RPMI7951 (cell line): Measurements from ENCODE around the gene KANK4. TPM values are rescaled to one million over a fixed set of nuclear protein-coding genes. Genes with fewer than 3 reads are reported as not detected.
"Not testable (repeated sequence)": the region's sequence is repeated elsewhere in the genome, so short reads cannot be mapped to it uniquely, and the experiment has no call there.

Experiments used
- DNase-seq: peaks from one replicate; pipeline ENCODE4 v3.0.0-alpha.2; 2012; ENCODE audit warnings: low read depth
- total RNA-seq: library from RNA; depleted of rRNA; stranded (reverse); fragments of >200 nt; shearing (Covaris generic); gene quantifications from 2 replicates; pipeline ENCODE4 v1.2.3, GENCODE V29; 2014

KANK4 gene
- total RNA-seq, 1 experiment from 2014 or later: 0.36 TPM

GRCh38 chr1:62240651-62241370 lies 78.4 kb downstream of the KANK4 start:
- no peak for DNase-seq

- DNase-seq: not testable (repeated sequence)
Observed at GRCh38 chr1:62239652-62240403, 79.4 kb downstream of the KANK4 start.

GRCh38 chr1:62238507-62238906 lies 80.7 kb downstream of the KANK4 start:
- no peak for DNase-seq

GRCh38 chr1:62237950-62238374 lies 81.3 kb downstream of the KANK4 start:
- DNase-seq: no peak

- no peak for DNase-seq
Observed at GRCh38 chr1:62237361-62237760, 81.9 kb downstream of the KANK4 start.

GRCh38 chr1:62235576-62235975 lies 83.7 kb downstream of the KANK4 start:
- no peak for DNase-seq

GRCh38 chr1:62234688-62235087 lies 84.5 kb downstream of the KANK4 start:
- no peak for DNase-seq

GRCh38 chr1:62233926-62234450 lies 85.2 kb downstream of the KANK4 start:
- no peak for DNase-seq

- peak; percentile 48 for DNase-seq
Observed at GRCh38 chr1:62232871-62233278, 86.4 kb downstream of the KANK4 start.

GRCh38 chr1:62230718-62231117 lies 88.5 kb downstream of the KANK4 start:
- DNase-seq: peak; percentile 95

- DNase-seq: no peak
Observed at GRCh38 chr1:62229932-62230331, 89.3 kb downstream of the KANK4 start.

- no peak for DNase-seq
Observed at GRCh38 chr1:62229468-62229867, 89.8 kb downstream of the KANK4 start.

- DNase-seq: no peak
Observed at GRCh38 chr1:62228883-62229187, 90.4 kb downstream of the KANK4 start.

- DNase-seq: no peak
Observed at GRCh38 chr1:62228136-62228882, 90.9 kb downstream of the KANK4 start.

GRCh38 chr1:62227496-62227895 lies 91.7 kb downstream of the KANK4 start:
- DNase-seq: no peak

GRCh38 chr1:62224182-62224581 lies 95.1 kb downstream of the KANK4 start:
- DNase-seq: no peak

GRCh38 chr1:62222321-62222720 lies 96.9 kb downstream of the KANK4 start:
- DNase-seq: no peak

GRCh38 chr1:62221171-62221570 lies 98.1 kb downstream of the KANK4 start:
- no peak for DNase-seq

GRCh38 chr1:62220456-62220855 lies 98.8 kb downstream of the KANK4 start:
- not testable (repeated sequence) for DNase-seq

- peak; percentile 34 for DNase-seq
Observed at GRCh38 chr1:62218604-62219003, 100.6 kb downstream of the KANK4 start.

GRCh38 chr1:62213075-62213914 lies 105.9 kb downstream of the KANK4 start:
- no peak for DNase-seq
